ENCODE data around the gene GPC1.

Gene GPC1

GRCh38 chr2:240450532-240451107, 15.2 kb downstream of the GPC1 start:
- TF ChIP-seq CTCF (IDR thresholded peaks at IDR 0.05; ENCODE audit: insufficient read depth, low read depth, low read length, missing control alignments): no peak
- H3K4me3 ChIP-seq (ENCODE audit: low read length): no peak overlapping the region
- DNase-seq (ENCODE audit: low read depth): no peak

GRCh38 chr2:240451108-240451611, 15.7 kb downstream of the GPC1 start:
- DNase-seq (ENCODE audit: low read depth): no peak
- peak; percentile 40 for TF ChIP-seq CTCF (IDR thresholded peaks at IDR 0.05; ENCODE audit: insufficient read depth, low read depth, low read length, missing control alignments)

GRCh38 chr2:240451791-240452461, 16.5 kb downstream of the GPC1 start:
- DNase-seq (ENCODE audit: low read depth): no peak
- TF ChIP-seq CTCF (IDR thresholded peaks at IDR 0.05; ENCODE audit: insufficient read depth, low read depth, low read length, missing control alignments): no peak
- H3K4me3 ChIP-seq (ENCODE audit: low read length): peak overlapping the region; percentile 36

More at GRCh38 chr2:240451108-240451611, 15.7 kb downstream of the GPC1 start:
- H3K4me3 ChIP-seq (ENCODE audit: low read length): no peak overlapping the region

GRCh38 chr2:240452462-240453256, 17.2 kb downstream of the GPC1 start:
- peak; percentile 53 for DNase-seq (ENCODE audit: low read depth)
- no peak for TF ChIP-seq CTCF (IDR thresholded peaks at IDR 0.05; ENCODE audit: insufficient read depth, low read depth, low read length, missing control alignments)
- peak overlapping the region; percentile 50 for H3K4me3 ChIP-seq (ENCODE audit: low read length)

GRCh38 chr2:240453461-240454105, 18.1 kb downstream of the GPC1 start:
- DNase-seq (ENCODE audit: low read depth): no peak
- no peak for TF ChIP-seq CTCF (IDR thresholded peaks at IDR 0.05; ENCODE audit: insufficient read depth, low read depth, low read length, missing control alignments)
- peak overlapping the region; percentile 34 for H3K4me3 ChIP-seq (ENCODE audit: low read length)

GRCh38 chr2:240454106-240454901, 18.8 kb downstream of the GPC1 start:
- no peak for TF ChIP-seq CTCF (IDR thresholded peaks at IDR 0.05; ENCODE audit: insufficient read depth, low read depth, low read length, missing control alignments)
- H3K4me3 ChIP-seq (ENCODE audit: low read length): peak overlapping the region; percentile 34
- no peak for DNase-seq (ENCODE audit: low read depth)
